ENCODE data around the gene LGR6. TPM values are rescaled to one million over a fixed set of nuclear protein-coding genes. Genes with fewer than 3 reads are reported as not detected.

LGR6 gene, protein sequence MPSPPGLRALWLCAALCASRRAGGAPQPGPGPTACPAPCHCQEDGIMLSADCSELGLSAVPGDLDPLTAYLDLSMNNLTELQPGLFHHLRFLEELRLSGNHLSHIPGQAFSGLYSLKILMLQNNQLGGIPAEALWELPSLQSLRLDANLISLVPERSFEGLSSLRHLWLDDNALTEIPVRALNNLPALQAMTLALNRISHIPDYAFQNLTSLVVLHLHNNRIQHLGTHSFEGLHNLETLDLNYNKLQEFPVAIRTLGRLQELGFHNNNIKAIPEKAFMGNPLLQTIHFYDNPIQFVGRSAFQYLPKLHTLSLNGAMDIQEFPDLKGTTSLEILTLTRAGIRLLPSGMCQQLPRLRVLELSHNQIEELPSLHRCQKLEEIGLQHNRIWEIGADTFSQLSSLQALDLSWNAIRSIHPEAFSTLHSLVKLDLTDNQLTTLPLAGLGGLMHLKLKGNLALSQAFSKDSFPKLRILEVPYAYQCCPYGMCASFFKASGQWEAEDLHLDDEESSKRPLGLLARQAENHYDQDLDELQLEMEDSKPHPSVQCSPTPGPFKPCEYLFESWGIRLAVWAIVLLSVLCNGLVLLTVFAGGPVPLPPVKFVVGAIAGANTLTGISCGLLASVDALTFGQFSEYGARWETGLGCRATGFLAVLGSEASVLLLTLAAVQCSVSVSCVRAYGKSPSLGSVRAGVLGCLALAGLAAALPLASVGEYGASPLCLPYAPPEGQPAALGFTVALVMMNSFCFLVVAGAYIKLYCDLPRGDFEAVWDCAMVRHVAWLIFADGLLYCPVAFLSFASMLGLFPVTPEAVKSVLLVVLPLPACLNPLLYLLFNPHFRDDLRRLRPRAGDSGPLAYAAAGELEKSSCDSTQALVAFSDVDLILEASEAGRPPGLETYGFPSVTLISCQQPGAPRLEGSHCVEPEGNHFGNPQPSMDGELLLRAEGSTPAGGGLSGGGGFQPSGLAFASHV
- 0.40 to 0.78 TPM (median 0.47 TPM) in 5 replicates for total RNA-seq (2022; extraction: Qiagen RNA extraction; ENCODE audit: low read depth)

DNA sequence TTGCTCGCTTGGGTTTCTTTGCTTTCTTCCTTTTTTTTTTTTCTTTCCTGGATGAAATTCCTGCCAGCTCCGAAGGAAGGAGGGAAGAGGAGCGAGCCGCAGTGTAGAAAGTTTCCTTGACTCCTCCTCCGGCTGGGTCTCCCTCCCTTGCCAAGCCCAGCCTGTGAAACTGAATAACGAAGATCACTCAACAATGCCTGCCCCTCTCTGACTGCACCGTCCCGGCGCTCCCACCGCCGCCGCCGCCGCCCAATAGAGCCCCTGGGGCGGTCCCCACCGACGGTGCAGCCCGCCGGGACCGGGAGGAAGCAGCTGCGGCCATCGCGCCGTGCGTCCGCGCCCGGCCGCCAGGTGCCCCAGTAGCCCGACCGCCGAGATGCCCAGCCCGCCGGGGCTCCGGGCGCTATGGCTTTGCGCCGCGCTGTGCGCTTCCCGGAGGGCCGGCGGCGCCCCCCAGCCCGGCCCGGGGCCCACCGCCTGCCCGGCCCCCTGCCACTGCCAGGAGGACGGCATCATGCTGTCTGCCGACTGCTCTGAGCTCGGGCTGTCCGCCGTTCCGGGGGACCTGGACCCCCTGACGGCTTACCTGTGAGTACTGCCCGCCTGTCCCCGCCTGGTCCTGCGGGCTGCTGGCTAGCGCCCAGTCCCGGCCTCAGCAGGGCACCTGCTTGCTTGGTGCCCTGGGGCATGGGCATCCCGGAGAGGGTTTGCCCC, at the start of gene LGR6:
Gene LGR6 (plus strand): TSS at position 186 of the 714 bp plus-strand sequence. CDS start 191 bp downstream, at position 377.

DNA sequence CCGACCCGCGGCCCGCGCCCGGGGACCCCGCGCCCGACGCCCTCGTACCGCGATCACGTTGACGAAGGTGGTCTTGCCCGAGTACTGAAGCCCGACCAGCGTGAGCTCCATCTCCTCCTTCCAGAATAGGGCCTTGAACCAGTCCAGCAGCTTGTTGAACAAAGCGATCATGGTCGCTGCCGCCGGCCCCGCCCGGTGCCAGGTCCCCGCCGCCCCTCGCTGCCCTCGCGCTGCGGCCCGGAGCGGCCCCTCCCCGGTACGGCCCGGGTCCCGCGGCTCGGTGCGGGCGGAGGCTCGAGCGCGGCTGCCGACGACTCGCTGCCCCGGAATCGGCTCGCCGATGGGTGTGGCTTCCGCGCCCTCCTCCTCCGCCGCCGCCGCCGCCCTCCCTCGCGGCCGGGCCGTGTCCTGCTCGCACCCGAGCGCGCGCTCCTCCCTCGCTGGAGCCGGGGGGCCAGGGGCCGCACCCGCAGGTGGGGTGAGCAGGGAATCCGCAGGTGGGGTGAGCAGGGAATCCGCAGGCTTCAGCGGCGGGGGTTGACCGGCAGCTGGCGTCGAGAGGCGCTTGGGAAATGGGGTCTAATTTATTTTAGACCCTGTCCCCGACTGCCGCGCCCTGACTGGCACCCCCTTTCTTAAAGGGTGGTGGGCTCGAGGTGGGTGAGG, 49.1 kb upstream of the LGR6 start, which contains the start of gene ARL8A:
Gene ARL8A (minus strand): TSS at position 336 of the 666 bp plus-strand sequence. CDS start 165 bp downstream, at position 171.

DNA sequence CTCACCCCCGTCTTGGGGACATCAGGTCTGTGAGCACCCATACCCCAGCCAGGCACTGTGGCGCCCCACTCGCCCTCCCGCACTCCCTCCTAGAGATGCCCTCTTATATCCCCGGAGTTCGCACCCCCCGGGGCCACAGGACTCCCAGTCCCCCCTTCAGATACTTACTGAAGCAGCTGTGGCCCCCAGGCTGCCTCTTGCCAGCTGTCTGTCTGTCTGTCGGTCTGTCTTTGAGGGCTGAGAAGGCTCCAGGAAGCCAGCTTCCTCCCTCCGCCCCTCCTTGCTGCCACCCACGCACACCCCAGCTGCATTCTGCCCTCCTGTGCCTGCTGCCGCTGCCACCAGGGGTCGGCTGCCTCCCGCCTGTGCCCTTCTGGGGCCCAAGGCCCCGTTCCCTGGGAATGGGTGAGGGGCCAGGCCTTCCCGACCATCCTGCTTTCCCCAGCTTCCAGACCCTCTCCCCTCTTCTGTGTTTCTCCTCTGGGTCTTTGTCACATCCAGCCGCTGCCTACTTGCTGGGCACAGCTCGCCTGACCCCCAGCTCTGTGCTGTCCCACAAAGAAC, 33.1 kb upstream of the LGR6 start, which contains the start of gene PTPN7:
Gene PTPN7 (minus strand): TSS at position 226 of the 564 bp plus-strand sequence. CDS start 1,200 bp downstream, outside the sequence.

DNA sequence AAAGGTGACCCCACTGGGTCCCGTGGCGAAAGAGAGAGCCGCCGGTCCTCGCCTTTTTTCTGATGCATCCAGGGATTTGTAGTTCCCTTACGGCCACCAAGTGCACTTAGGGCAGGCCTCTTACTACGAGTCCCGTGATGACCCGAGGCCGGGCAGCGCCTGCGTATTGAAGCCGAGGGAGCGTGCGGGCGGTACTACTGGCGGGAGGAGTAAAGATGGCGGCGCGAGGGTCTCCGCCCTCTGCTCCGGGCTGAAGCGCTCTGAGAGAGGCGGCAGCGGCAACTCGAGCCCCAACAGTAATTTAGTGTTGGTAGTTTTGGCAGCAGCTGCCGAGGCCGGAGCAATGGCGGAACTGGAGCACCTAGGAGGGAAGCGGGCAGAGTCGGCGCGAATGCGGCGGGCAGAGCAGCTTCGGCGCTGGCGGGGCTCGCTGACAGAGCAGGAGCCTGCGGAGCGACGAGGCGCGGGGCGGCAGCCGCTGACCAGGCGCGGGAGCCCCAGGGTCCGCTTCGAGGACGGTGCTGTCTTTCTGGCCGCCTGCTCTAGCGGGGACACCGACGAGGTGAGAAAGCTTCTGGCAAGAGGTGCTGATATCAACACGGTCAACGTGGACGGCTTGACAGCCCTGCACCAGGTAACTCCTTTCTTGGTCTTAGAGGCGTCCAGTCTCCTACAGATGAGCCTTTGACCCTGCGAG, 155.1 kb downstream of the LGR6 start, which contains the start of gene PPP1R12B:
Gene PPP1R12B (plus strand): TSS at position 191 of the 697 bp plus-strand sequence. CDS start 153 bp downstream, at position 344.

Other genes with a start within 250 kb of the LGR6 start
- gene LMOD1, start 247.3 kb upstream of the LGR6 start, total RNA-seq (2022; extraction: Qiagen RNA extraction; ENCODE audit: low read depth) = not detected in 5 replicates
- 91.0 to 150 TPM (median 102 TPM) in 5 replicates for gene TIMM17A, start 238.3 kb upstream of the LGR6 start, total RNA-seq (2022; extraction: Qiagen RNA extraction; ENCODE audit: low read depth)
- 82.5 to 93.7 TPM (median 89.1 TPM) in 5 replicates for gene RNPEP, start 211.2 kb upstream of the LGR6 start, total RNA-seq (2022; extraction: Qiagen RNA extraction; ENCODE audit: low read depth)
- 234 to 285 TPM (median 265 TPM) in 5 replicates for gene ELF3, start 183.2 kb upstream of the LGR6 start, total RNA-seq (2022; extraction: Qiagen RNA extraction; ENCODE audit: low read depth)
- gene GPR37L1, start 70.9 kb upstream of the LGR6 start, total RNA-seq (2022; extraction: Qiagen RNA extraction; ENCODE audit: low read depth) = 0.13 to 0.20 TPM (median 0.17 TPM) in 5 replicates
- 33.1 to 45.9 TPM (median 41.5 TPM) in 5 replicates for gene ARL8A, start 49.1 kb upstream of the LGR6 start, total RNA-seq (2022; extraction: Qiagen RNA extraction; ENCODE audit: low read depth)
- gene PTPN7, start 33.2 kb upstream of the LGR6 start, total RNA-seq (2022; extraction: Qiagen RNA extraction; ENCODE audit: low read depth) = 0.03 TPM in 1 of 5 replicates, not detected in the others
- gene UBE2T, start 148.1 kb downstream of the LGR6 start, total RNA-seq (2022; extraction: Qiagen RNA extraction; ENCODE audit: low read depth) = 73.0 to 85.3 TPM (median 79.0 TPM) in 5 replicates
- gene PPP1R12B, start 154.9 kb downstream of the LGR6 start, total RNA-seq (2022; extraction: Qiagen RNA extraction; ENCODE audit: low read depth) = 1.1 to 3.0 TPM (median 2.4 TPM) in 5 replicates

Data from A549 treated with CpdA at 1 μM for 4 hours (cell line).